Melanocyte of skin (primary cell): Measurements from ENCODE around the gene C6orf136. TPM values are rescaled to one million over a fixed set of nuclear protein-coding genes. Genes with fewer than 3 reads are reported as not detected.

ENCODE experiments used
- total RNA-seq, 2 donors: library from RNA; depleted of rRNA; stranded (reverse); fragments of >200 nt; gene quantifications; 2 replicates each; pipeline ENCODE4 v1.2.3, GENCODE V29; 2012

Gene C6orf136, protein sequence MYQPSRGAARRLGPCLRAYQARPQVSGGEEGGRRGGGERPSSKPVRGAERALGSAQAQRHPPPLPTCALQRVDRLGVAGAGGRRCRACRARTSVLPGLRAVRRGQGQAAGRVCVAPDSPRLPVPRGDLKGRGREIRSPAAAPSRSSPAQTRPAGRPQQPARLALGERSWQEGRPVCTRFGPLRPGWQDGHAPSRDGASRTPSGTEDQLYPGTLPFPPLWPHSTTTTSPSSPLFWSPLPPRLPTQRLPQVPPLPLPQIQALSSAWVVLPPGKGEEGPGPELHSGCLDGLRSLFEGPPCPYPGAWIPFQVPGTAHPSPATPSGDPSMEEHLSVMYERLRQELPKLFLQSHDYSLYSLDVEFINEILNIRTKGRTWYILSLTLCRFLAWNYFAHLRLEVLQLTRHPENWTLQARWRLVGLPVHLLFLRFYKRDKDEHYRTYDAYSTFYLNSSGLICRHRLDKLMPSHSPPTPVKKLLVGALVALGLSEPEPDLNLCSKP
- 1 to 10 TPM; 5.2 to 7.3 TPM for total RNA-seq

DNA sequence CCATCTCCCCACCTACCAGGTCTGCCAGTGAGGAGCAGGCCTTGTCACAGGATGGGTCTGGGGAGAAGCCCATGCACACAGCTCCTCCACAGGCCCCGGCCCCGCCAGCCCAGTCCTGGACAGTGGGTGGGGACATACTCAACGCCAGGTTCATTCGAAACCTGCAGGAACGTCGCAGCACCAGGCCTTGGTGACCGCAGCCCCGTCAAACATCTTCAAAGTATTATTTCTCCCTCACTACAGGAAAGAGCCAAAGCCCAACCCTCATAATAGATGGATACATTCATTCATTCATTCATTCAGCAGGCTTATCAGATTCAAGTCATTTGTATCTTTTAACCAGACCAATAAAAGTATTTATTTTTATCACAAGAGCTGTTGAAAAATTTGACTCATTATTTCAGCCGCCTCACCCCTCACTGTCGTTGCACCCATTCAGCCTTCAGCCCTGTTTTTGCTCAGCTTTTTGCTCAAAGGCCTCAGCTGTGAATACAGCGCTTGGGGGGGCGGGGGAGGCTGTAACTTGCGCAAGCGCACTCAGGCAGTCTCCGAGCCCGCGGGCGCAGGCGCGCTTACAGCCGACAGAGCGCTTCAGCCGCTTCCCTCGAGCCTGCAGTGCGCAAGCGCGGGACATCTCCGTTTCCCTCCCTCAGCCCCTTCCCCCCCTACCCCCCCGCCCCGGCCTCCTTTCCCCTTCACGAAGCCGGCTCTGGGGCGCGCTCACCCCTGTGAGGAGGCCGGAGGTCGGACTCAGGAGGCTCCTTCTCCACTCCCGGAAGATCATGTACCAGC, at the start of gene C6orf136:
TSS of gene C6orf136 (plus strand) at position 684 of the 792 bp plus-strand sequence. CDS start at position 783, 99 bp downstream.

DNA sequence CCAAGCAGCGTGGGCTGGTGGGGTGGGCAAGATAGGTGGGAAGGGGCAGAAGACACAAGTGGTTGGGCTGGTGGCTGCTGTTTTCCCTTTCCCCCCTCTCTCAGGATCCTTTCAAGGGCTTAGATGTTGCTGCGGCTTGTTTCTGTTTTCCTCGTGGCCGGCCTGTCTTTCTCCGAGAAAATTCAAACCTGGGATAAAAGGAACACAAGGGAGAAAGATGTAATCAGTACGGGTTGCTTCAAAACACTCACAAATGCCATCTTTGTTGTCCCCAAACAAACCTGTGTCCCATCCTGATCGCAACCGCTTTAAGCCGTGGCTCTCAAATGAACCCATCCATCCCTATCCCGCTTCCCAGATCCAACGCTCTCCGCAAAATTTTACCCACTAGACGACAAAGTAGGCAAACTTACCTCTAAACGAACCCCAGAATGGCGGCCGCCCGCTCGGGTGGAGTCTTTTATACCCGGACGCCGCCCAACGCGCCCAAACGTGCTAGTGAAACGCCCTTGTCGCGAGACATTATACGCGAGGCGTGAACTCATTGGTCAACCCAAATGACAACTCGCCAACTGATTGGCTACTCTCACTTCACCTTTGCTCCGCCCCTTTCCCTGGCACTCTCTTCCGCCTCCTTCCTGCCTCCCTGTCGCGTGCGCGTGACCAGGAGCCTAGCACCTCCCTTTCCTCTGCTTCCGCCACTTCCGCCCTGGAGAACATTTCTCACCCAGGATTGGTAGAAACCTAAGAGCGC, 29.9 kb upstream of the C6orf136 start, which contains the start of gene PPP1R10:
TSS of gene PPP1R10 (minus strand) at position 433 of the 754 bp plus-strand sequence. CDS start 7,299 bp downstream, outside the sequence.

DNA sequence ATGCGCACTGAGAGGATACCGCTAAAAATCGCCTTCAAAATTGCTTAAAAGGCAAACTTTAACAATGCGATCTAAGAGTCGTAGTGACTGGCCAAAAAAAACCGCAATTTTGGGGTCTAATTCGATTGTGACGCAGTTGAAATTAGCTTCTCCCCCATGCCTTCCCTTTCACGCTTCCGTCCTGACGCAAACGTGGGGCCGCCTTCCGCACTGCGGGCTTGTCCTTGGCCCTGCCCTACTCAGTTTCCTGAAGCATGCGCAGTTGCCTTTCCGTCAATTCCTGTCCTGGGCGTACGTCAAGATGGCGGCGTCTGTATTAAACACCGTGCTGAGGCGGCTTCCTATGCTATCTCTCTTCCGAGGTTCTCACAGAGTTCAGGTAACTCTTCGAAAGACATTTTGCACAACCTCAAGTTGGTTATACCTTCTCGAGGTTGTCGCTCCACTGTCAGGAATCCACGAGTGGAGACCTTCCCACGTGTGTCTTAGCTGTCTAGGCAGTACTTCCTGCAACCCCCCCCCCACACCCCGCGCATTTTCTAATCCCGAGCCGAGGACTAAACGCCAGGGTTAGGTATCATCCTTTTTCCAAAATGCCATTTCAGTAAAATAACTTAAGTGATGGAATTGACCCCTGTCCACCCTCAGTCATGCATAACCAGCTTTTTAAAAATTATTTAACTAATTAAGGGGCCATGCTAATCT, 29.2 kb upstream of the C6orf136 start, which contains the start of gene MRPS18B:
TSS of gene MRPS18B (plus strand) at position 276 of the 705 bp plus-strand sequence. CDS start at position 302, 26 bp downstream.

DNA sequence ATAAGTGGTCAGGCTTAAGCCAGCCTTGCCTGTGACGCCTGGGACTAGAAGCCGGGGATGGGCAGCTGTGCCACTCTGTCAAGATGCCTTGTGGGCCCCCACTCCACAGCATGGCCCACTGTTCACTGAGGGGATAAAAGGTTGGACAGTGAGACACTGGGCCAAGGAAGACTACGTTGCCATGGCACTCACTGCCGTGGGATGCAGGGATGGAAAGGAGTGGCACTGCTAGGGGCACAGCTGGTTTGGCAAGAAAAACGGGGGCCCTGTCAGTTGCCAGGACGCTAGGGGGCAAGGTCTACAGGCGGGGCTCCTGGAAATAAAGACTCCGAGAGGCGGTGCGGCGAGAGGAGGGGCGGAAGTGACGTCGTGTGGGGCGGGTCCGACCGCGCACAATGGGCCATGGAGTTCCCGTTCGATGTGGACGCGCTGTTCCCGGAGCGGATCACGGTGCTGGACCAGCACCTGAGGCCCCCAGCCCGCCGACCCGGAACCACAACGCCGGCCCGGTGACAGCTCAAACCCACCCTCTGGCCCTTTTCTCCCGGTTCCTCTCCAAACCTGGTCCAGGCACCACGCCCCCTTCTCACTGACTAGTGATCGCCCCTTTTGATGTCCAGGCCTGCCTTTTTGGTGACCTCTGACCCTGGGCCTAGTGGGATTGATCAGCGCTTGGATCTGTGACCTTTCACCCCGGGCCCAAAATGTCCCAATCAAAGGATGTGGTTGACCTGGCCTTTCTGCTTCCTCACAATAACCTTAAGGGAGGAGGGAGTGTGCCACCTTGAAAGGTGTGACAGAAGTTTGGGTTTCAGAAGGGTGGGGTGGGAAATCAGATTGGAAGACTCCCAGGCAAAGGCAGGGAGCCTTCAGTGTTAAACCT, 20.2 kb upstream of the C6orf136 start, which contains the start of gene ATAT1:
TSS of gene ATAT1 (plus strand) at position 391 of the 883 bp plus-strand sequence.

DNA sequence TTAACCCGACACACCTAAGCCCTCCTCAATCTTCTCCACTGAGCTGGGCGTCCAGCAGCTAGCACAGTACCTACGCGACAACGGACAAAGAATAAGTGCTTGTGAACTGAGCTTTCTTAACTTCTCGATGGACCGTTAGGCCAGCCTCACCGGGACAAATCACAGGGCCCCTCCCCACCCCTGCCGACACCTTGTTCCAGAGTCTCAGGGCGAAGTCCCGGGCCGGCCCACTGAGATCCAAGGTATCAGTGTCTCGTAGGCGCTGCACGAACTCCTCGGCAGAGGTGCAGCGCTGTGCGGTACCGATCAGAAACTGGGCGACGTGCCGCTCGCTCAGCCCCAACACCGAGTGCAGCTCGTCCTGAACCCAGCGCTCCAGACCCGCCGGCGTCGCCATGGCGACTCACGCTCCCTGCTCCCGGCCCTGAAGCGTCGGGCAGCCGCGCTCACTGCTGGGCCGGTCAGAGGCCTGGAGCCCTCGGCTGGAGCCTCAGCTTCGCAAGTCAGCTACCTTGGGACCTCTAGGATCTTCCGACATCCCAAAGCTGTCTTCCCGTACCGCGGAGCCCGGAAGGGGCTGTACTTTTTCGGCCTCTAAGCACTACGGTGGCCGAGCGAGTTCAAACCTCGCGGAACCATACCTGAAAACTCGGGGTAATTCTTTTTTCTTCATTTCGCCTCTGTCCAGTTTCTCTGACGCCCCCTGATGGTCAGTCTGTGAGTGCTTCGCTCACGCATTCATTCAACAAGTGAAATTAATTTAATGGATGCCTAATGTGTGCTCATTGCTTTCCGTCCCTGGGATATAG, 25.7 kb downstream of the C6orf136 start, which contains the start of gene DHX16:
TSS of gene DHX16 (minus strand) at position 562 of the 809 bp plus-strand sequence. CDS start at position 397, 165 bp downstream.

DNA sequence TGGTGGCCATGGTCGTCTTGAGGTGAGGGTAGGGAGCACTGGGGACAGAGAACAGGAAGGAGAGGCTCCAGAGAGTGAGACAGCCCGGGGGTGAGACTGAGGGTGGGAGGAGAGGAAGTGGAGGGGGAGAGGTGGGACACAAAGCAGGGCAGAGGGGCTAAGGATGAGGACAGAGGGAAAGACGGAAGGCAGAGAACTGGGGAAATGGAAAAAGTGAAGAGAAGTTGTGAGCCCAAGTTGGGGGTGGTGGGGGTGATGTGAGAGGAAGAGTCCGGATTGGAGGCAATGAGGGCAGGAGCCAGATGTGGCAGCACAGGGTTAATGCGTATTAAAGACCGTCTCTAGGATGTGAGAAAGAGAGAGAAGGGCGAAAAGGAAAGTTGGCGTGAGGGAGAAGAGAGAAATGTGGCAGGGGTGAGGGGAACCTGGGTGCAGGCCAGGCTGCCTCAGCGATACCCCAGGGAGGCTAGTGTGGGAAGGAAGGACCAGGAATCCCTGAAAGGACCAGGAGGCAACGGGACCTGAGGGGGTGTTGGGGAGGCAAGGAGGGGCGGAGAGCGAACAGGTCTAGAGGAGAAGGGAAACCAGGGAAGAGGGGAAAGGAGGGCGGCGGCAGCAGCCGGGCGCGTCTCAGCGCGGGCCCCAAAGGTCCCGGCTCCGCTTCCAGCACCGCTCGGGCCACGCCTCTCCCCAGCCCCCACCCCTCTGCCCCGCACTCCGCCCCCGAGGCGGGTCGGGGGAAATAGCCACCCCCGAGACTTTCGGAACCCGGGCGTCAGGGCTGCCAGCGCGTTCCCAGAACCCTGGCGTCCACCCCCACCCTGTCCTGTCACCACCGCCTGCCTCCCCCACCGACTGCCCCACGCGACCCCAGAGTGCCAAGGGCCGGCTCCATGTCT, 39.3 kb downstream of the C6orf136 start, which contains the start of gene PPP1R18:
TSS of gene PPP1R18 (minus strand) at position 637 of the 899 bp plus-strand sequence. CDS start at position 10, 627 bp downstream.

DNA sequence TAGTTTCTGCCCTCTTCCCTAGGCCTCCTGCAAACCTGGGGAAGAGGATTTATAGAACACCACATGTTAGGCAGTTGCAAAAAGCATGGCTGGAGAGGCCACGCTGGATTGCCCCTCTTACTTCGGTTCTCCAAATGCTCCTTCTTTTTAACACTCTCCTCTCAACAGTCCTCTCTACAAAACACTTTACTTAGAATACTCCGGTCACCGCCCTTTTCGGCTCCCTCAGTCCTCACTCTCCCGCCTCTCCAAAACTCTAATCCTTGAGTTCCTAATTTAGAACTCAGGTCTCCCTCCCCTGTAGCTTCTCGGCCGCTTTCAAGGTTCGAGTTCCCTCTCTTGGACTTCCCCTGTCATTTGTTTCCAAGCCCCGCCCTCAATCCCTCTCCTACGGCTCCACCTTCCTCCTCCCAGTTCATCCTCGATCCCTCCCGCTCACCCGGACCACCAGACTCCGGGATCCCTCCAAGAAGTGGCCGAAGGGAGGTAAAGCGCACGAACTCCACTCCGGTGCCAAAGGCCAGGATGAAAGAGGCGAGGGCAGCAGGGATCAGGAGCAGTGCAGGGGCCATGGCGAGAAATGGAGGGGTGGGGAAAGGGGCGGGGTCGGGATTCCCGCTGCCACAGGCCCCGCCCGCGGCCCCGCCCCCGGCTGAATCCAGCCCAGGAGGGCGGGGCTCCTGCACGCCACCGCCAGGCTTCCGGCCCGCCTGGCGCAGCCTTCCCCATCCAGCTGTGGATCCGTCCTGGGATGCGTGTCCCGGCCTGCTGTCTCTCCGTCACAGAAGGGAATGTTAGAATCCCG, 43.7 kb downstream of the C6orf136 start, which contains the start of gene NRM:
TSS of gene NRM (minus strand) at position 582 of the 805 bp plus-strand sequence. CDS start at position 572, 10 bp downstream.

Other genes with a start within 250 kb of the C6orf136 start
- gene HLA-E, start 157.6 kb upstream of the C6orf136 start, total RNA-seq = 100 to 1,000 TPM; 532 to 662 TPM
- 10 to 100 TPM; 40.3 to 41.0 TPM for gene GNL1, start 90.6 kb upstream of the C6orf136 start, total RNA-seq
- 10 to 100 TPM in 1 of 2 donors, 1 to 10 TPM in 1; 5.9 to 12.7 TPM for gene PRR3, start 89.8 kb upstream of the C6orf136 start, total RNA-seq
- gene ABCF1, start 75.7 kb upstream of the C6orf136 start, total RNA-seq = 10 to 100 TPM; 53.3 to 74.7 TPM
- gene PPP1R10, start 29.9 kb upstream of the C6orf136 start, total RNA-seq = 10 to 100 TPM; 47.3 to 49.2 TPM
- gene MRPS18B, start 29.3 kb upstream of the C6orf136 start, total RNA-seq = 100 to 1,000 TPM in 1 of 2 donors, 10 to 100 TPM in 1; 88.4 to 117 TPM
- gene ATAT1, start 20.3 kb upstream of the C6orf136 start, total RNA-seq = 1 to 10 TPM; 4.1 to 6.7 TPM
- gene DHX16, start 25.9 kb downstream of the C6orf136 start, total RNA-seq = 10 to 100 TPM; 31.7 to 43.6 TPM
- 10 to 100 TPM; 25.5 to 49.3 TPM for gene PPP1R18, start 39.5 kb downstream of the C6orf136 start, total RNA-seq
- gene NRM, start 43.9 kb downstream of the C6orf136 start, total RNA-seq = 1 to 10 TPM; 4.5 to 10.0 TPM
- gene MDC1, start 70.1 kb downstream of the C6orf136 start, total RNA-seq = 10 to 100 TPM in 1 of 2 donors, 1 to 10 TPM in 1; 6.9 to 11.7 TPM
- 1,000 to 10,000 TPM in 1 of 2 donors, 100 to 1,000 TPM in 1; 471 to 1,023 TPM for gene TUBB, start 73.2 kb downstream of the C6orf136 start, total RNA-seq
- gene FLOT1, start 95.6 kb downstream of the C6orf136 start, total RNA-seq = 100 to 1,000 TPM; 115 to 173 TPM
- 100 to 1,000 TPM; 106 to 125 TPM for gene IER3, start 97.4 kb downstream of the C6orf136 start, total RNA-seq
- 10 to 100 TPM; 16.2 to 17.0 TPM for gene DDR1, start 237.4 kb downstream of the C6orf136 start, total RNA-seq